GM21576 (cell line): ENCODE data around the gene NME4.

ENCODE experiments used
- ATAC-seq: cut with Tn5 transposase; IDR thresholded peaks from one replicate; pipeline ENCODE4 v1.9.1; 2021; ENCODE audit warnings: mild to moderate bottlenecking, moderate library complexity; ENCODE audit not compliant: unreplicated experiment

The NME4 gene

DNA sequence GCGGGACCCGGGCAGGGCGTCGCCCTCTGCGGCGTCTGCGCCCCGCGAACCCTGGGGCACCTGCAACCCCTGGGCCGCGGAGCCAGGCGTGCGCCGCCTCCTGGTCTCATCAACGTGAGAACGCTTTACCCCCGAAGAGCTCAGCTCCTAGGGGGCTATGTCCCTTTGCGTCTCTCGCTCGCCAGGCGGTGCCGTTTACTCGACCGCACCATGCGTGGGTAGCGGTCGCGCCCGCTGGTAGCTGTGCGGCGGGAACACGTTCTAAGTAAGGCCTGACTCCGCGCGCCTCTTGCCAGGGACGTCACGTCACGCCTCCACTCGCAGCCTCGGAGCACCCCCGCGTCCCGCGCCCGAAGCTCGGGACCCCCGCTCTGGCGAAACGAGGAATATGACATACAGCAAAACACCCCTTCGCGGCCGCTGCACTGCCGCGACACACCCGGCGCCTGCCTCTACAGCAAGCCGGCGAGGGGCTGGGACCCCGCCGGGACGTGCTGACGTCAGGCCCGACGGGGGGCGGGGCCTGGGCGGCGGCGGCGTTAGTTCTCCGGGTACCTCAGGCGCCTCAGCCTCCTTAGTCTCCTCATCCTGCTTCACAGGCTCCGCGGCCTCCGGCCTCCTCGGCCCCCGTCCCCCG is 28.2 kb downstream of the NME4 start, which contains the start of gene RAB11FIP3:
Gene RAB11FIP3, plus strand, starts transcription at position 568 of the 637 bp plus-strand sequence. CDS start 358 bp downstream, outside the sequence.
- peak; percentile 72 for ATAC-seq

DNA sequence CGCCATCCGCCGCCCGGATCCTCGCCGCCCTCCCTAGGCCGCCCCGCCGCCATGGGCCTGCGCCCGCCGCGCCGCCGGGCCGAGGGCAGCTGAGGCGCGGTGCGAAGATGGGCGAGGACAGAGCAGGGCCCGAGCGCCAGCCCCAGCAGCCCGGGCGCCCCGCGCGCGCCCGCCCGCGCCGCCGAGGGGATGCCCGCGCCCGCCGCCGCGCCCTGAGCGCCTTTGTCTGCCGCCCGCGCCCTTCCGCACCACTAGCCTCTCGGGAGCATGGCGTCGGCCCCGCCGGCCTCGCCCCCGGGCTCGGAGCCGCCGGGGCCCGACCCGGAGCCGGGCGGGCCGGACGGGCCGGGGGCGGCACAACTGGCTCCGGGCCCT is 28.7 kb downstream of the NME4 start:
- peak; percentile 36 for ATAC-seq

- no peak for ATAC-seq
Measured at GRCh38 chr16:426115-426905, 29.3 kb downstream of the NME4 start.

DNA sequence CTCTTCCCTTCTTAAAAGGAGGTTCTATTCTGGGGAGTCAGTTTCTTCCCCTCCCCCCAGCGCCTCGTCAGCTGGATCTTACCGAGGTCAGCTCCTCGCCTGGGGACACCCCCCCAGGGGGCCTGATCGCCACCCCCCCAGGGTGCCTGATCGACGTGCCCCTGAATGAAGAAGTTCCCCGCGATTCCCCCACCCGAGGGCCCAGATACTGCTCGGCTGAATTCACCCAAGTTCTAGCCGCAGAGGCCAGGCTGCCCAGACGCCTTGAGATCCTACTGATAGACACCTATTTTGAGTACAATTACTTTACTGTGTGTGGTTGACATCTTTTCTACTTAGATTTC is 29.9 kb downstream of the NME4 start:
- no peak for ATAC-seq

GRCh38 chr16:427250-427649 is 30.3 kb downstream of the NME4 start:
- ATAC-seq: no peak

GRCh38 chr16:430904-431303 is 33.9 kb downstream of the NME4 start:
- no peak for ATAC-seq

GRCh38 chr16:440627-441026 is 43.6 kb downstream of the NME4 start:
- ATAC-seq: no peak

GRCh38 chr16:441447-441846 is 44.4 kb downstream of the NME4 start:
- no peak for ATAC-seq

- ATAC-seq: no peak
Measured at GRCh38 chr16:442976-443375, 46.0 kb downstream of the NME4 start.

- ATAC-seq: no peak
Measured at GRCh38 chr16:444027-444426, 47.0 kb downstream of the NME4 start.

DNA sequence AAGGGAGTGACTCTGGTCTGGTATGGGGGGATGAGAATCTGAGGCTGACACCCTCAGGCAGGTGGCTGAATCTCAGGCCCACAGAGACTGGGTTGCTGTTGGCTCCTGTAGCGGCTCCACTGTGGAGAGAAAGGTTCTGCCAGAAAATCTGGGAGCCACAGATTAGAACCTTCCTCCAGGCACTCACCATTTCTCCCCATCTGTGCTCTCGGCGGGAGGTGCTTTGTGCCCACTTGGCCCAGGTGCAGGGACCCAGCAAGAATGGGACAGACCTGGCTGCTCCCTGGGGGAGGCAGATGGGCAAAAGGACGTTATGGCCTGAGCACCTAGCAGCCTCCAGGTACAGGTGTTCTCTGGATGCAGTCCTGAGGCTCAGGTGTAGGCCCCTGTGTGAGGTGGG is 48.6 kb downstream of the NME4 start:
- ATAC-seq: no peak
